GM12892 (cell line): Measurements from ENCODE around the gene SNX3.

Source experiments
- POLR2A ChIP-seq: IDR thresholded peaks from 2 replicates; pipeline ENCODE4 v1.6.1; 2011; ENCODE audit warnings: low read depth, low read length, control low read depth
- POLR2AphosphoS5 ChIP-seq: IDR thresholded peaks from 2 replicates; pipeline ENCODE4 v1.6.1; 2011; ENCODE audit warnings: low read depth, low read length, control low read depth

- no peak for TF ChIP-seq POLR2A
- no peak for TF ChIP-seq POLR2AphosphoS5
These were observed 26.5 kb upstream of the SNX3 start for GRCh38 chr6:108287373-108287772.
